ENCODE measurements around the gene RAPGEF4. TPM values are rescaled to one million over a fixed set of nuclear protein-coding genes. Genes with fewer than 3 reads are reported as not detected.
A peak's percentile ranks its signal among the peaks of the same experiment; 100 is the strongest.

RAPGEF4 gene
- total and polyA plus RNA-seq, 2 of the 13 experiments (the other 11 are each of a cell fraction or from before 2014, with no cell fraction given) = 0.78 to 0.91 TPM

- TF ChIP-seq BRF2 (CRISPR knock-in tag; IDR thresholded peaks at IDR 0.05) (no peak), ZNF747 (CRISPR knock-in tag; IDR thresholded peaks at IDR 0.05; ENCODE audit: borderline replicate concordance) (peak; percentile 58; the same call in 1 of the 2 replicates), BRCA1 (CRISPR knock-in tag; IDR thresholded peaks at IDR 0.05) (no peak), GPBP1L1 (CRISPR knock-in tag; IDR thresholded peaks at IDR 0.05) (no peak), ATF7 (IDR thresholded peaks at IDR 0.05) (no peak), ATF7 (CRISPR knock-in tag; IDR thresholded peaks at IDR 0.05) (no peak), RELA (CRISPR knock-in tag; IDR thresholded peaks at IDR 0.05) (no peak), ZNF207 (IDR thresholded peaks at IDR 0.05; ENCODE audit: borderline replicate concordance) (no peak), GLI4 (CRISPR knock-in tag; IDR thresholded peaks at IDR 0.05; ENCODE audit: borderline replicate concordance) (no peak; the same call in 1 of the 2 replicates), TEF (CRISPR knock-in tag; IDR thresholded peaks at IDR 0.05) (no peak), DDIT3 (CRISPR knock-in tag; IDR thresholded peaks at IDR 0.05) (no peak), ZNF644 (CRISPR knock-in tag; IDR thresholded peaks at IDR 0.05; ENCODE audit: low read depth) (peak; percentile 89), EEA1 (CRISPR knock-in tag; IDR thresholded peaks at IDR 0.05; ENCODE audit: borderline replicate concordance) (no peak), ZNF781 (CRISPR knock-in tag; IDR thresholded peaks at IDR 0.05; ENCODE audit: borderline replicate concordance, not compliant biosample characterization) (peak; percentile 64), MTERF4 (CRISPR knock-in tag; IDR thresholded peaks at IDR 0.05) (0 out of 2 replicates have a peak, but pooled peaks have one; percentile 42), JUN (CRISPR knock-in tag; IDR thresholded peaks at IDR 0.05) (no peak), CHD2 (IDR thresholded peaks at IDR 0.05; ENCODE audit: low read depth, low read length) (no peak), KLF9 (CRISPR knock-in tag; IDR thresholded peaks at IDR 0.05; ENCODE audit: low read depth) (no peak), ZNF142 (CRISPR knock-in tag; IDR thresholded peaks at IDR 0.05) (no peak)
Observed at GRCh38 chr2:172967036-172967982, 231.7 kb downstream of the RAPGEF4 start (continued).

Measured in HepG2 (cell line).